ENCODE results near the gene NUP43. TPM values are rescaled to one million over a fixed set of nuclear protein-coding genes. Genes with fewer than 3 reads are reported as not detected.

The NUP43 gene
- total and polyA plus RNA-seq, 2 of the 13 experiments (the other 11 are each of a cell fraction or from before 2014, with no cell fraction given): 38.9 to 85.1 TPM

DNA sequence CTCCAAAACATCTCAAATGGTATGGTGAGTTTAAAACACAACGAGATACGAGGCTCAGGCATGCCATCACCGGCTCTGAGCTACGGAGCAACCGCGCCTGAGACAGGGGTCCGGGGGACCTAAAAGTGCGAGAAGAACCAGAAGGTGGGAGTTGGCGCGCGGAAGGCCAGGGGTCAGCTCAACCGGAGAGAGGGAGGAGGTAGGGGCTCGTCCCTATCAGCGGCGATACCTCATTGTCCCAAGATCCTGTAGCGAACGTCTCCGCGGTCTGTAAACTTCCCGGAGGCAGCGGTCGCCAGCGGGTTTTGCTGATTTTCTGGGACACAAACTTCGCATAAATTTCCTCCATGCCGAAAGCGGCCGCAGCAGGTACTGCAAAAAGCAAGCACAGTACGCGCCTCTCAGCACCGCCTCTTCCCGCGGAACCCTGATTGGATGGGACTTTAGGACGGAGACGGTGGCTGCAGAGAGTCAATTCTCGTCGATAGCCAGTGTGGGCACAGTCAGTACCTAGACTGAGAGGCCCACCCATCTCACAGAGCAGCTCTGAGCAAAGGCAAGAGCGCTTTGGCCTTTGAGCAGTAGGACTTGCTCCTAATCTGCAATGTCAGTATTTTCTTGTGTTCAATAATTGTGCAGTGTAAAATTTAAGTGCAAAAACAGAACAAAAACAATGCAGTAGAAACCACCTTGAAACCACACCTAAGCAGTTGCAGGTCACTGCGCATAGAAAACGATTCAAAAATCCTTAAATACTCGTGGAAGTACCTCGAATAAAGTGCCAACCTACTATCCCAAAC lies at the start of gene NUP43 (continued):
- TF ChIP-seq, protein P1, sequence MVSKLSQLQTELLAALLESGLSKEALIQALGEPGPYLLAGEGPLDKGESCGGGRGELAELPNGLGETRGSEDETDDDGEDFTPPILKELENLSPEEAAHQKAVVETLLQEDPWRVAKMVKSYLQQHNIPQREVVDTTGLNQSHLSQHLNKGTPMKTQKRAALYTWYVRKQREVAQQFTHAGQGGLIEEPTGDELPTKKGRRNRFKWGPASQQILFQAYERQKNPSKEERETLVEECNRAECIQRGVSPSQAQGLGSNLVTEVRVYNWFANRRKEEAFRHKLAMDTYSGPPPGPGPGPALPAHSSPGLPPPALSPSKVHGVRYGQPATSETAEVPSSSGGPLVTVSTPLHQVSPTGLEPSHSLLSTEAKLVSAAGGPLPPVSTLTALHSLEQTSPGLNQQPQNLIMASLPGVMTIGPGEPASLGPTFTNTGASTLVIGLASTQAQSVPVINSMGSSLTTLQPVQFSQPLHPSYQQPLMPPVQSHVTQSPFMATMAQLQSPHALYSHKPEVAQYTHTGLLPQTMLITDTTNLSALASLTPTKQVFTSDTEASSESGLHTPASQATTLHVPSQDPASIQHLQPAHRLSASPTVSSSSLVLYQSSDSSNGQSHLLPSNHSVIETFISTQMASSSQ (IDR thresholded peaks at IDR 0.05; ENCODE audit: low read depth): no peak
- TF ChIP-seq, protein P1 (CRISPR knock-in tag; IDR thresholded peaks at IDR 0.05; ENCODE audit: borderline replicate concordance): peak; percentile 61; the same call in 1 of the 2 replicates
- TF ChIP-seq NRL (CRISPR knock-in tag; IDR thresholded peaks at IDR 0.05; ENCODE audit: borderline replicate concordance) (peak; percentile 84; the same call in 1 of the 2 replicates), HOXA9 (CRISPR knock-in tag; IDR thresholded peaks at IDR 0.05; ENCODE audit: borderline replicate concordance) (no peak), POGZ (CRISPR knock-in tag; IDR thresholded peaks at IDR 0.05) (peak; percentile 99), RFX5 (IDR thresholded peaks at IDR 0.05; ENCODE audit: low read depth, low read length) (peak; percentile 64; the same call in 1 of the 2 replicates), ARNT2 (CRISPR knock-in tag; IDR thresholded peaks at IDR 0.05; ENCODE audit: low read depth) (no peak), ZBTB21 (CRISPR knock-in tag; IDR thresholded peaks at IDR 0.05) (no peak; the same call in 1 of the 2 replicates), ZNF329 (CRISPR knock-in tag; IDR thresholded peaks at IDR 0.05; ENCODE audit: low read depth) (0 out of 2 replicates have a peak, but pooled peaks have one; percentile 39), ZNF205 (CRISPR knock-in tag; IDR thresholded peaks at IDR 0.05) (peak; percentile 76), RAD21 (CRISPR knock-in tag; IDR thresholded peaks at IDR 0.05) (peak; percentile 61), MAFK (conservative IDR thresholded peaks at IDR 0.05 in 1 of 2, IDR thresholded peaks at IDR 0.05 in 1 of 2; ENCODE audit: low read length in 2 of 2) (peak; percentile 82 to 85), ATF1 (CRISPR knock-in tag; IDR thresholded peaks at IDR 0.05) (peak; percentile 64), PLRG1 (conservative IDR thresholded peaks at IDR 0.05) (no peak), ZSCAN20 (CRISPR knock-in tag; IDR thresholded peaks at IDR 0.05; ENCODE audit: borderline replicate concordance) (no peak)
- TF ChIP-seq, protein P2, sequence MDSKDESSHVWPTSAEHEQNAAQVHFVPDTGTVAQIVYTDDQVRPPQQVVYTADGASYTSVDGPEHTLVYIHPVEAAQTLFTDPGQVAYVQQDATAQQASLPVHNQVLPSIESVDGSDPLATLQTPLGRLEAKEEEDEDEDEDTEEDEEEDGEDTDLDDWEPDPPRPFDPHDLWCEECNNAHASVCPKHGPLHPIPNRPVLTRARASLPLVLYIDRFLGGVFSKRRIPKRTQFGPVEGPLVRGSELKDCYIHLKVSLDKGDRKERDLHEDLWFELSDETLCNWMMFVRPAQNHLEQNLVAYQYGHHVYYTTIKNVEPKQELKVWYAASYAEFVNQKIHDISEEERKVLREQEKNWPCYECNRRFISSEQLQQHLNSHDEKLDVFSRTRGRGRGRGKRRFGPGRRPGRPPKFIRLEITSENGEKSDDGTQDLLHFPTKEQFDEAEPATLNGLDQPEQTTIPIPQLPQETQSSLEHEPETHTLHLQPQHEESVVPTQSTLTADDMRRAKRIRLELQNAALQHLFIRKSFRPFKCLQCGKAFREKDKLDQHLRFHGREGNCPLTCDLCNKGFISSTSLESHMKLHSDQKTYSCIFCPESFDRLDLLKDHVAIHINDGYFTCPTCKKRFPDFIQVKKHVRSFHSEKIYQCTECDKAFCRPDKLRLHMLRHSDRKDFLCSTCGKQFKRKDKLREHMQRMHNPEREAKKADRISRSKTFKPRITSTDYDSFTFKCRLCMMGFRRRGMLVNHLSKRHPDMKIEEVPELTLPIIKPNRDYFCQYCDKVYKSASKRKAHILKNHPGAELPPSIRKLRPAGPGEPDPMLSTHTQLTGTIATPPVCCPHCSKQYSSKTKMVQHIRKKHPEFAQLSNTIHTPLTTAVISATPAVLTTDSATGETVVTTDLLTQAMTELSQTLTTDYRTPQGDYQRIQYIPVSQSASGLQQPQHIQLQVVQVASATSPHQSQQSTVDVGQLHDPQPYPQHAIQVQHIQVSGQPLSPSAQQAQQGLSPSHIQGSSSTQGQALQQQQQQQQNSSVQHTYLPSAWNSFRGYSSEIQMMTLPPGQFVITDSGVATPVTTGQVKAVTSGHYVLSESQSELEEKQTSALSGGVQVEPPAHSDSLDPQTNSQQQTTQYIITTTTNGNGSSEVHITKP (CRISPR knock-in tag; IDR thresholded peaks at IDR 0.05; ENCODE audit: low read depth): peak; percentile 83; the same call in 1 of the 2 replicates
- TF ChIP-seq, protein P3, sequence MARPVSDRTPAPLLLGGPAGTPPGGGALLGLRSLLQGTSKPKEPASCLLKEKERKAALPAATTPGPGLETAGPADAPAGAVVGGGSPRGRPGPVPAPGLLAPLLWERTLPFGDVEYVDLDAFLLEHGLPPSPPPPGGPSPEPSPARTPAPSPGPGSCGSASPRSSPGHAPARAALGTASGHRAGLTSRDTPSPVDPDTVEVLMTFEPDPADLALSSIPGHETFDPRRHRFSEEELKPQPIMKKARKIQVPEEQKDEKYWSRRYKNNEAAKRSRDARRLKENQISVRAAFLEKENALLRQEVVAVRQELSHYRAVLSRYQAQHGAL (CRISPR knock-in tag; IDR thresholded peaks at IDR 0.05; ENCODE audit: not compliant biosample characterization): no peak

All from HepG2 (cell line).